HCT116 (cell line): ENCODE data around the gene TCF12. TPM values are rescaled to one million over a fixed set of nuclear protein-coding genes. Genes with fewer than 3 reads are reported as not detected.

Source experiments
- ATAC-seq: fragments of 200-7000 bp; cut with Tn5 transposase; 2 replicates; pipeline ENCODE4 v1.9.1; 2020; ENCODE audit warnings: mild to moderate bottlenecking, moderate library complexity
- BruUV-seq: library from RNA; stranded (reverse); fragments of 400-500 nt; replicated peaks from 2 replicates; lab custom pipeline; 2021; lab: Mats Ljungman, UMichigan
- CTCF ChIA-PET: fragments of 300-600 bp; sonication (Branson Sonifier 250); formaldehyde crosslinking; loops from one replicate; lab custom pipeline; 2021; ENCODE audit warnings: antibody characterized with exemption; lab: Charles Lee
- POLR2A ChIA-PET: fragments of 300-600, 350-600 bp; sonication (Branson Sonifier 250); formaldehyde crosslinking; loops from one replicate; lab custom pipeline; 2021; ENCODE audit warnings: antibody characterized with exemption; lab: Charles Lee
- RAD21 ChIA-PET, 2 experiments: fragments of 300-600 bp; sonication (Branson Sonifier 250); formaldehyde crosslinking; loops; one replicate each; lab custom pipeline; 2023; ENCODE audit warnings: low total read pairs in 2 of 2; ENCODE audit not compliant: uncharacterized antibody in 2 of 2, unreplicated experiment in 2 of 2, low non-redundant PET in 1 of 2; lab: Charles Lee
- DNase-seq: peaks from one replicate; pipeline ENCODE4 v3.0.0-alpha.2; 2010; ENCODE audit warnings: low read depth, low spot score
- H2AFZ ChIP-seq: fragments of 200-600 bp; shearing (Covaris generic), sonication (generic); 2 replicates; pipeline ENCODE4 v1.6.1; 2017; ENCODE audit warnings: low read depth, mixed run types, mixed read lengths, antibody characterized with exemption, low read length; ENCODE audit not compliant: poor library complexity, severe bottlenecking
- H3K27ac ChIP-seq: 2 replicates; pipeline ENCODE4 v1.5.1; 2012; ENCODE audit warnings: low read depth, low read length
- H3K27me3 ChIP-seq: fragments of 200-600 bp; sonication (generic); 2 replicates; pipeline ENCODE4 v1.6.1; 2016; ENCODE audit warnings: mixed run types, low read length, mixed read lengths; ENCODE audit not compliant: insufficient read depth
- H3K36me3 ChIP-seq, 2 experiments: fragments of 200-500 bp in 1 of 2; fragments of 200-600 bp in 1 of 2; sonication (Bioruptor generic) in 1 of 2; sonication (generic) in 1 of 2; 2 replicates each; pipeline versions ENCODE4 v1.5.1 to v1.6.1; 2014 to 2016; ENCODE audit warnings: low read length in 2 of 2, inconsistent platforms in 1 of 2, mixed read lengths in 1 of 2, mixed run types in 1 of 2; ENCODE audit not compliant: insufficient read depth in 2 of 2, control insufficient read depth in 1 of 2
- H3K4me1 ChIP-seq, 2 experiments: fragments of 200-600 bp in 1 of 2; sonication (generic) in 1 of 2; 2 replicates each; pipeline versions ENCODE4 v1.5.1 to v1.6.1; 2012 to 2017; ENCODE audit warnings: low read length in 2 of 2, inconsistent platforms in 1 of 2, mild to moderate bottlenecking in 1 of 2, mixed read lengths in 1 of 2, mixed run types in 1 of 2, moderate library complexity in 1 of 2; ENCODE audit not compliant: insufficient read depth in 2 of 2, control insufficient read depth in 1 of 2
- H3K4me2 ChIP-seq: fragments of 200-600 bp; sonication (generic); 2 replicates; pipeline ENCODE4 v1.6.1; 2017; ENCODE audit warnings: mixed run types, low read length, mixed read lengths
- H3K4me3 ChIP-seq, 2 experiments: fragments of 200-600 bp in 1 of 2; sonication (generic) in 1 of 2; replicated peaks in 1 of 2; 2 replicates each; pipeline ENCODE4 v1.5.1; 2011 to 2016; ENCODE audit warnings: low read length in 2 of 2, control low read depth in 1 of 2, low read depth in 1 of 2, mild to moderate bottlenecking in 1 of 2, mixed read lengths in 1 of 2, mixed run types in 1 of 2
- H3K79me2 ChIP-seq: fragments of 200-600 bp; sonication (generic); 2 replicates; pipeline ENCODE4 v1.6.1; 2017; ENCODE audit warnings: mild to moderate bottlenecking, mixed run types, low read length, moderate library complexity, mixed read lengths; ENCODE audit not compliant: insufficient read depth
- H3K9ac ChIP-seq: fragments of 200-600 bp; sonication (generic); 2 replicates; pipeline ENCODE4 v1.6.1; 2016; ENCODE audit warnings: low read length, mixed read lengths
- H3K9me2 ChIP-seq: fragments of 200-600 bp; sonication (generic), shearing (Covaris generic); 2 replicates; pipeline ENCODE4 v1.6.1; 2017; ENCODE audit warnings: mixed run types, mild to moderate bottlenecking, moderate library complexity; ENCODE audit not compliant: insufficient read depth
- H3K9me3 ChIP-seq, 2 experiments: fragments of 200-500 bp in 1 of 2; fragments of 200-600 bp in 1 of 2; sonication (Bioruptor generic) in 1 of 2; sonication (generic) in 1 of 2; 2 replicates each; pipeline ENCODE4 v1.6.1; 2014 to 2017; ENCODE audit warnings: low read length in 2 of 2, mixed read lengths in 2 of 2, inconsistent platforms in 1 of 2, low read depth in 1 of 2, mild to moderate bottlenecking in 1 of 2, mixed run types in 1 of 2, moderate library complexity in 1 of 2; ENCODE audit not compliant: control insufficient read depth in 1 of 2, insufficient read depth in 1 of 2
- H4K20me1 ChIP-seq: fragments of 200-600 bp; sonication (generic), shearing (Covaris generic); 2 replicates; pipeline ENCODE4 v1.6.1; 2017; ENCODE audit warnings: mixed run types, mild to moderate bottlenecking, moderate library complexity; ENCODE audit not compliant: insufficient read depth
- ATF3 ChIP-seq: IDR thresholded peaks from 2 replicates; pipeline ENCODE4 v1.6.1; 2012
- CBX3 ChIP-seq: IDR thresholded peaks from 2 replicates; pipeline ENCODE4 v1.6.1; 2012; ENCODE audit warnings: low read depth
- CEBPB ChIP-seq: IDR thresholded peaks from 2 replicates; pipeline ENCODE4 v1.6.1; 2012; ENCODE audit warnings: low read depth
- CTCF ChIP-seq, 3 experiments: fragments of 200-600 bp in 1 of 3; sonication (generic) in 1 of 3; IDR thresholded peaks in 2 of 3; conservative IDR thresholded peaks in 1 of 3; 2 replicates each; pipeline ENCODE4 v1.5.1; 2012 to 2017; ENCODE audit warnings: low read depth in 2 of 3, low read length in 2 of 3, antibody characterized with exemption in 1 of 3, borderline replicate concordance in 1 of 3, control low read depth in 1 of 3, mild to moderate bottlenecking in 1 of 3, mixed read lengths in 1 of 3, mixed run types in 1 of 3, moderate library complexity in 1 of 3; ENCODE audit not compliant: insufficient read depth in 1 of 3
- EGR1 ChIP-seq: IDR thresholded peaks from 2 replicates; pipeline ENCODE4 v1.6.1; 2012; ENCODE audit warnings: low read depth
- EZH2phosphoT487 ChIP-seq: fragments of 200-600 bp; IDR thresholded peaks from 2 replicates; pipeline ENCODE4 v1.6.1; 2018; ENCODE audit warnings: antibody characterized with exemption, borderline replicate concordance
- FOSL1 ChIP-seq: IDR thresholded peaks from 2 replicates; pipeline ENCODE4 v1.6.1; 2012; ENCODE audit warnings: low read depth
- JUND ChIP-seq: IDR thresholded peaks from 2 replicates; pipeline ENCODE4 v1.6.1; 2012
- POLR2A ChIP-seq: IDR thresholded peaks from 2 replicates; pipeline ENCODE4 v1.7.0; 2011; ENCODE audit warnings: borderline replicate concordance; ENCODE audit not compliant: insufficient read depth, insufficient read length; ENCODE audit errors: extremely low read depth
- POLR2AphosphoS5 ChIP-seq: IDR thresholded peaks from 2 replicates; pipeline ENCODE4 v1.6.1; 2011; ENCODE audit warnings: mild to moderate bottlenecking, low read depth, low read length, moderate library complexity
- RAD21 ChIP-seq: IDR thresholded peaks from 2 replicates; pipeline ENCODE4 v1.6.1; 2012; ENCODE audit warnings: low read depth, mild to moderate bottlenecking
- SIN3A ChIP-seq: IDR thresholded peaks from 2 replicates; pipeline ENCODE4 v1.6.1; 2012; ENCODE audit warnings: low read depth
- SP1 ChIP-seq: IDR thresholded peaks from 2 replicates; pipeline ENCODE4 v1.6.1; 2012; ENCODE audit warnings: low read depth
- SRF ChIP-seq: IDR thresholded peaks from 2 replicates; pipeline ENCODE4 v1.6.1; 2012; ENCODE audit warnings: low read depth
- TCF7L2 ChIP-seq: IDR thresholded peaks from 2 replicates; pipeline ENCODE4 v1.7.0; 2011; ENCODE audit warnings: borderline replicate concordance, inconsistent platforms; ENCODE audit not compliant: insufficient read depth, insufficient read length; ENCODE audit errors: extremely low read depth
- YY1 ChIP-seq: IDR thresholded peaks from 2 replicates; pipeline ENCODE4 v1.6.1; 2011; ENCODE audit warnings: low read length, low read depth, moderate library complexity, mild to moderate bottlenecking; ENCODE audit not compliant: insufficient replicate concordance; ENCODE audit errors: extremely low read depth
- ZBTB33 ChIP-seq: IDR thresholded peaks from 2 replicates; pipeline ENCODE4 v1.6.1; 2011; ENCODE audit warnings: mild to moderate bottlenecking, low read length, moderate library complexity; ENCODE audit not compliant: insufficient replicate concordance; ENCODE audit errors: extremely low read depth
- ZFX ChIP-seq: fragments of 450-650 bp; IDR thresholded peaks from 2 replicates; pipeline ENCODE4 v1.6.1; 2017
- ZNF274 ChIP-seq: fragments of 200-500 bp; sonication (Bioruptor generic); IDR thresholded peaks from 2 replicates; pipeline ENCODE4 v1.6.1; 2014; ENCODE audit warnings: mild to moderate bottlenecking, low read depth, low read length, inconsistent platforms
- intact Hi-C: fragments of 100-400 bp; cut with micrococcal nuclease; formaldehyde crosslinking; loops from 2 replicates; pipeline ENCODE4 v1.10.0; 2022
- total RNA-seq: library from RNA; stranded (reverse); gene quantifications from one replicate; pipeline ENCODE4 v1.2.1, GENCODE V29; 2021; ENCODE audit not compliant: unreplicated experiment
- TF ChIP-seq, protein P1 (sequence below): IDR thresholded peaks from 2 replicates; pipeline ENCODE4 v1.6.1; 2012

Gene TCF12
- total RNA-seq, 1 experiment from 2014 or later: 71.6 TPM

DNA sequence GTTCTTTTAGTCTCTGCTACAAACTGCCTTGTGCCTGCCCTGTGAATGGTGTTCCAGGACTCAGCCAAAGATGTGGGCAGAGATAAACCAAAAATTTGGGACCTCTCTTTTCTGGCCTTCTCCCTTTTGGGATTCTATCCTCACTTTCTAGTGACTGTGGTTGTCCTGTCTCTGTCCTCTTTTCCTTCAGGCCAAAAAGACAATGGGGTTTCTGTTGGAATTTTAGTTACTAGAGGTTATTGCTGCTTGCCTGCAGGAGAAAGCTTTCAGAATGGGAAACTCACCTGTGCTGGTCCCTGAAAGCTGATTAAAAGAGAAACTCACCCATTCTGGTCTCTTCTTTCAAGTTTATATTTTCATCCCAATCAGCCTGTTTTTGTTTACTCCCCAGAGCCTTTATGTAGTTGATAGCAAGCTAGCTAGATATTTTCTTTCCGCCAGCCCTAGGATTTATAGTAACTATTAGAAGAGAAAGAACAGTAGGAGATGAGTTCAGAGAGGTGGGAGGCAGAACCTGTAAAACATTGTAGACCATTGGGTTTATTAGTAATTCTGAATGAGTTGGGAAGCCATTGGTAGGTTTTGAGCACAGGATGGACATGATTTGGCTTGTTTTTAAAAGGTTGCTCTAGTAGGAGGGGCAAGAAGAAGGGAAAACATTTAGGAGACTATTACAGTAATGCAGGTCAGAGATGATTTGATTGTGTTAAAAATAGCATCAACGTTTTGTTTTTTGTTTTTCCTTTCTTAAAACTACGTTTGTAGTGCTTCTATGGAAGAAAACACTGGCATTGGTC is 138.9 kb downstream of the TCF12 start (continued):
- TF ChIP-seq SIN3A (no peak), JUND (no peak), POLR2A (no peak)

- Histone ChIP-seq H3K36me3 (no peaks in the 10 kb centered on the region), H3K27ac (no peak overlapping the region), H3K27me3 (no peaks in the 10 kb centered on the region), H3K4me3 (no peak overlapping the region), H3K9me2 (no peaks in the 10 kb centered on the region), H3K4me2 (no peak overlapping the region), H4K20me1 (peaks cover under 1% of the 10 kb centered on the region; the same call in 1 of the 2 replicates), H3K79me2 (peaks cover 53% of the 10 kb centered on the region), H3K9ac (no peak overlapping the region), H3K9me3 (no peaks in the 10 kb centered on the region), H2AFZ (no peak overlapping the region), H3K4me1 (peaks cover 0 to 22% of the 10 kb centered on the region in 2 experiments; a peak in 2 of 4 replicates)
- DNase-seq: no peak
- TF ChIP-seq, protein P1, sequence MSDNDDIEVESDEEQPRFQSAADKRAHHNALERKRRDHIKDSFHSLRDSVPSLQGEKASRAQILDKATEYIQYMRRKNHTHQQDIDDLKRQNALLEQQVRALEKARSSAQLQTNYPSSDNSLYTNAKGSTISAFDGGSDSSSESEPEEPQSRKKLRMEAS: no peak
- TF ChIP-seq FOSL1 (no peak), ZNF274 (no peak), CTCF (IDR thresholded peaks at IDR 0.05 in 2 of 3, conservative IDR thresholded peaks at IDR 0.05 in 1 of 3; ENCODE audit: borderline replicate concordance in 1 of 3, insufficient read depth in 1 of 3, low read depth in 2 of 3, low read length in 2 of 3) (no peak), YY1 (no peak), ATF3 (no peak), ZFX (no peak), SRF (no peak), EZH2phosphoT487 (no peak), TCF7L2 (no peak), SP1 (no peak), EGR1 (no peak), POLR2AphosphoS5 (no peak), RAD21 (no peak), CEBPB (no peak), POLR2A (no peak), CBX3 (no peak), ZBTB33 (no peak)
- BruUV-seq: no TSS peak
- ChIA-PET CTCF (no interaction called here), RAD21 (no interaction called here), POLR2A (no interaction called here)
- ATAC-seq: no peak
- intact Hi-C loops: no loop called here
Measured at GRCh38 chr15:57059026-57059660, 140.7 kb downstream of the TCF12 start.
